ENCODE data around the gene DARS1.

The DARS1 gene

GRCh38 chr2:135999899-136000298 lies 14.5 kb upstream of the DARS1 start:
- H3K36me3 ChIP-seq (ENCODE audit: control insufficient read depth in 1 of 2, insufficient read depth in 2 of 2, low read length in 2 of 2): no peaks in the 10 kb centered on the region
- no peak overlapping the region for H3K4me3 ChIP-seq (ENCODE audit: low read depth in 1 of 2, low read length in 2 of 2)
- H3K9me3 ChIP-seq (ENCODE audit: control insufficient read depth in 1 of 2, low read length in 2 of 2): no peaks in the 10 kb centered on the region
- H3K27me3 ChIP-seq (ENCODE audit: low read depth, low read length): no peaks in the 10 kb centered on the region
- peaks cover 0 to 8% of the 10 kb centered on the region in 2 donors for H3K4me1 ChIP-seq (ENCODE audit: control insufficient read depth in 1 of 2, insufficient read depth in 2 of 2, low read length in 2 of 2)
- peak overlapping the region; percentile 4 for H3K27ac ChIP-seq (ENCODE audit: low read length)

- no peak overlapping the region for H3K27ac ChIP-seq (ENCODE audit: low read length)
- H3K9me3 ChIP-seq (ENCODE audit: control insufficient read depth in 1 of 2, low read length in 2 of 2): no peaks in the 10 kb centered on the region
- H3K27me3 ChIP-seq (ENCODE audit: low read depth, low read length): no peaks in the 10 kb centered on the region
- no peaks in the 10 kb centered on the region for H3K36me3 ChIP-seq (ENCODE audit: control insufficient read depth in 1 of 2, insufficient read depth in 2 of 2, low read length in 2 of 2)
- peaks cover 0 to 8% of the 10 kb centered on the region in 2 donors for H3K4me1 ChIP-seq (ENCODE audit: control insufficient read depth in 1 of 2, insufficient read depth in 2 of 2, low read length in 2 of 2)
- no peak overlapping the region for H3K4me3 ChIP-seq (ENCODE audit: low read depth in 1 of 2, low read length in 2 of 2)
Measured at GRCh38 chr2:135998879-135999278, 13.5 kb upstream of the DARS1 start.

- Histone ChIP-seq H3K27me3 (ENCODE audit: low read depth, low read length) (no peaks in the 10 kb centered on the region), H3K4me1 (ENCODE audit: control insufficient read depth in 1 of 2, insufficient read depth in 2 of 2, low read length in 2 of 2) (peaks cover 0 to 8% of the 10 kb centered on the region in 2 donors), H3K27ac (ENCODE audit: low read length) (no peak overlapping the region), H3K4me3 (ENCODE audit: low read depth in 1 of 2, low read length in 2 of 2) (no peak overlapping the region), H3K9me3 (ENCODE audit: control insufficient read depth in 1 of 2, low read length in 2 of 2) (no peaks in the 10 kb centered on the region), H3K36me3 (ENCODE audit: control insufficient read depth in 1 of 2, insufficient read depth in 2 of 2, low read length in 2 of 2) (no peaks in the 10 kb centered on the region)
Measured at GRCh38 chr2:135997380-135997779, 12.0 kb upstream of the DARS1 start.

GRCh38 chr2:135996304-135996703 lies 10.9 kb upstream of the DARS1 start:
- Histone ChIP-seq H3K4me1 (ENCODE audit: control insufficient read depth in 1 of 2, insufficient read depth in 2 of 2, low read length in 2 of 2) (peaks cover 0 to 8% of the 10 kb centered on the region in 2 donors), H3K27me3 (ENCODE audit: low read depth, low read length) (no peaks in the 10 kb centered on the region), H3K9me3 (ENCODE audit: control insufficient read depth in 1 of 2, low read length in 2 of 2) (no peaks in the 10 kb centered on the region), H3K4me3 (ENCODE audit: low read depth in 1 of 2, low read length in 2 of 2) (no peak overlapping the region), H3K36me3 (ENCODE audit: control insufficient read depth in 1 of 2, insufficient read depth in 2 of 2, low read length in 2 of 2) (no peaks in the 10 kb centered on the region), H3K27ac (ENCODE audit: low read length) (no peak overlapping the region)

DNA sequence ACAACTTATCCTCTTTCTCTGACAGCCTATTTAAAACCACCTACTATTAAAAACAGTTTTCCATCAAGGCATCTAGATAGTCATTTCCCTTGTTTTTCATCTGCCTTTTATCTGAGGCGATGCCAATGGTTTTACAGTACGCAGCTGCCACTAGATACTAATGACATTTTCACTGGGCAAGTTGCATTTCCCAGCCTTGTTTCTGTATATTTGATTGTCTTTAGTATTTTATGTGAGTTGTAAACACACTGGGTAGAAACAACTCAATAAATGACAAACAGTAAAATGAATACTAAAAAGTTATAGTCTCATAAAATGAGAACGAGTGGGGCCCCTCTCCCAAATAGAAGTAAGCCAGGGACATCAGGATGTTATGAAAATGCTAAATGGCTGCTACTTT lies 8.9 kb upstream of the DARS1 start:
- Histone ChIP-seq H3K27ac (ENCODE audit: low read length) (no peak overlapping the region), H3K9me3 (ENCODE audit: control insufficient read depth in 1 of 2, low read length in 2 of 2) (no peaks in the 10 kb centered on the region), H3K36me3 (ENCODE audit: control insufficient read depth in 1 of 2, insufficient read depth in 2 of 2, low read length in 2 of 2) (no peaks in the 10 kb centered on the region), H3K4me1 (ENCODE audit: control insufficient read depth in 1 of 2, insufficient read depth in 2 of 2, low read length in 2 of 2) (peaks cover 0 to 3% of the 10 kb centered on the region in 2 donors), H3K27me3 (ENCODE audit: low read depth, low read length) (no peaks in the 10 kb centered on the region), H3K4me3 (ENCODE audit: low read depth in 1 of 2, low read length in 2 of 2) (no peak overlapping the region)

GRCh38 chr2:135993421-135993820 lies 8.0 kb upstream of the DARS1 start:
- Histone ChIP-seq H3K36me3 (ENCODE audit: control insufficient read depth in 1 of 2, insufficient read depth in 2 of 2, low read length in 2 of 2) (no peaks in the 10 kb centered on the region), H3K27me3 (ENCODE audit: low read depth, low read length) (no peaks in the 10 kb centered on the region), H3K27ac (ENCODE audit: low read length) (no peak overlapping the region), H3K4me3 (ENCODE audit: low read depth in 1 of 2, low read length in 2 of 2) (no peak overlapping the region), H3K4me1 (ENCODE audit: control insufficient read depth in 1 of 2, insufficient read depth in 2 of 2, low read length in 2 of 2) (peaks cover 0 to 3% of the 10 kb centered on the region in 2 donors), H3K9me3 (ENCODE audit: control insufficient read depth in 1 of 2, low read length in 2 of 2) (no peaks in the 10 kb centered on the region)

DNA sequence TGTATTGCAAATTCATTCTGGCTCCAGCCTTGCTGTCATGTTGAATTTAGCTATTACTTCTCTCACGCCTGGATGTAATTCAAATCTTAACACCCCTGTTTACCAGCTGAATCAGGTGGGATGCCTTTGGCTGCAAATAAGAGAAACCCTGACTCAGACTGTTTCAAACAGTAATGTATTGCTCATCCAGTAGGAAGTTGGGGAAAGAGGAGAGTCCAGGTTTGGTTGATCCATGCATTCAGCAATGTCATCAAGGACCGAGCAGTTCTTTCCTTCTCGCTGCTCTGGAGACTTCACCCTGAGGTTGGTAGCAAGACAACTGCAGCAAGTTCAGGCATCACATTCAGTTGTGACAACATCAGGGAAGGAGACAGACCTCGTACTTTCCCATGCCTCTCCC lies 6.4 kb upstream of the DARS1 start:
- Histone ChIP-seq H3K27ac (ENCODE audit: low read length) (no peak overlapping the region), H3K4me1 (ENCODE audit: control insufficient read depth in 1 of 2, insufficient read depth in 2 of 2, low read length in 2 of 2) (no peaks in the 10 kb centered on the region), H3K36me3 (ENCODE audit: control insufficient read depth in 1 of 2, insufficient read depth in 2 of 2, low read length in 2 of 2) (no peaks in the 10 kb centered on the region), H3K9me3 (ENCODE audit: control insufficient read depth in 1 of 2, low read length in 2 of 2) (no peaks in the 10 kb centered on the region), H3K4me3 (ENCODE audit: low read depth in 1 of 2, low read length in 2 of 2) (no peak overlapping the region), H3K27me3 (ENCODE audit: low read depth, low read length) (no peaks in the 10 kb centered on the region)

DNA sequence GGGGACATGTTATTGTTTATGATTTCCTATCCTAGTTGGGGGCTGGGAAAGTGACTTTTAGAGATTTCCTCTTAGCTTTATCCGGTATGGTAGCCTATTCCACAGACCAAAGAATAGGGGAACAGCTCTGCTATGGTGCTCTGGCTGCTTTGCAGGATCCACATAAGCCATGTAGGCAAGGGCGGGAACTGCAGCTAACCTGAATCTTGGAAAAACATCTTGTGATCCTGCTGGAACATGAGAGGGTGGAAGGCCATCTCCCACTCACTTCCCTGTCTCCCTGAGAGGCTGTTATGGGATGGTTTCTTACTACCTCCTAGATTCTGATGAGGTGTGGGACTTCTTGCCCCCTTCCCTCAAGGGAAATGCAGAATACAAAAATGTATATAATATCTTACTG lies 2.0 kb upstream of the DARS1 start:
- peaks cover 0 to 7% of the 10 kb centered on the region in 2 donors for H3K36me3 ChIP-seq (ENCODE audit: control insufficient read depth in 1 of 2, insufficient read depth in 2 of 2, low read length in 2 of 2)
- no peak overlapping the region for H3K4me3 ChIP-seq (ENCODE audit: low read depth in 1 of 2, low read length in 2 of 2)
- H3K4me1 ChIP-seq (ENCODE audit: control insufficient read depth in 1 of 2, insufficient read depth in 2 of 2, low read length in 2 of 2): peaks cover 7 to 12% of the 10 kb centered on the region in 2 donors
- no peaks in the 10 kb centered on the region for H3K9me3 ChIP-seq (ENCODE audit: control insufficient read depth in 1 of 2, low read length in 2 of 2)
- H3K27ac ChIP-seq (ENCODE audit: low read length): no peak overlapping the region
- H3K27me3 ChIP-seq (ENCODE audit: low read depth, low read length): no peaks in the 10 kb centered on the region

DNA sequence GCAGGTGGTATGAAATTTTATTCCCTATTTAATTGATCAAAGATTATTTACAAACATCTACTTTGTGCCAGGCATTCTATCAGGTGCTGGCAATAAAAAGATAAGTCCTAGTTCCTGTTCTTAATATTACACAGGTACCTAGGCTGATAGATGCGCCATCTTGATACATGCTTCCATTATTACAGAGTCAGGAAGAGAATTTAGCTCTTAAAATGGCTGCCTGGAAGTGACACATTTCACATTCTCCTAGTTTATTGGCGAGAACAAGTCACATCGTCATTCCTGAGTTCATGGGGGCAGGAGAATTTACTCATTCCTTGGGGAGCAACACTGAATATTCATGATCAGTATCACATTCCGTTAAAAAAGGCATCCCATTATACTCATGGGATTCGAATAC lies 1.1 kb upstream of the DARS1 start:
- Histone ChIP-seq H3K27me3 (ENCODE audit: low read depth, low read length) (no peaks in the 10 kb centered on the region), H3K36me3 (ENCODE audit: control insufficient read depth in 1 of 2, insufficient read depth in 2 of 2, low read length in 2 of 2) (peaks cover 4 to 7% of the 10 kb centered on the region in 2 donors), H3K4me3 (ENCODE audit: low read depth in 1 of 2, low read length in 2 of 2) (no peak overlapping the region), H3K4me1 (ENCODE audit: control insufficient read depth in 1 of 2, insufficient read depth in 2 of 2, low read length in 2 of 2) (peaks cover 7 to 12% of the 10 kb centered on the region in 2 donors), H3K27ac (ENCODE audit: low read length) (no peak overlapping the region), H3K9me3 (ENCODE audit: control insufficient read depth in 1 of 2, low read length in 2 of 2) (no peaks in the 10 kb centered on the region)

GRCh38 chr2:135985826-135986393 lies 484 bp upstream of the DARS1 start:
- H3K27ac ChIP-seq (ENCODE audit: low read length): peak overlapping the region; percentile 90
- H3K4me1 ChIP-seq (ENCODE audit: control insufficient read depth in 1 of 2, insufficient read depth in 2 of 2, low read length in 2 of 2): peaks cover 7 to 15% of the 10 kb centered on the region in 2 donors
- no peaks in the 10 kb centered on the region for H3K9me3 ChIP-seq (ENCODE audit: control insufficient read depth in 1 of 2, low read length in 2 of 2)
- H3K27me3 ChIP-seq (ENCODE audit: low read depth, low read length): no peaks in the 10 kb centered on the region
- peaks cover 4 to 7% of the 10 kb centered on the region in 2 donors for H3K36me3 ChIP-seq (ENCODE audit: control insufficient read depth in 1 of 2, insufficient read depth in 2 of 2, low read length in 2 of 2)
- peak overlapping the region; percentile 82 to 96 for H3K4me3 ChIP-seq (ENCODE audit: low read depth in 1 of 2, low read length in 2 of 2)

DNA sequence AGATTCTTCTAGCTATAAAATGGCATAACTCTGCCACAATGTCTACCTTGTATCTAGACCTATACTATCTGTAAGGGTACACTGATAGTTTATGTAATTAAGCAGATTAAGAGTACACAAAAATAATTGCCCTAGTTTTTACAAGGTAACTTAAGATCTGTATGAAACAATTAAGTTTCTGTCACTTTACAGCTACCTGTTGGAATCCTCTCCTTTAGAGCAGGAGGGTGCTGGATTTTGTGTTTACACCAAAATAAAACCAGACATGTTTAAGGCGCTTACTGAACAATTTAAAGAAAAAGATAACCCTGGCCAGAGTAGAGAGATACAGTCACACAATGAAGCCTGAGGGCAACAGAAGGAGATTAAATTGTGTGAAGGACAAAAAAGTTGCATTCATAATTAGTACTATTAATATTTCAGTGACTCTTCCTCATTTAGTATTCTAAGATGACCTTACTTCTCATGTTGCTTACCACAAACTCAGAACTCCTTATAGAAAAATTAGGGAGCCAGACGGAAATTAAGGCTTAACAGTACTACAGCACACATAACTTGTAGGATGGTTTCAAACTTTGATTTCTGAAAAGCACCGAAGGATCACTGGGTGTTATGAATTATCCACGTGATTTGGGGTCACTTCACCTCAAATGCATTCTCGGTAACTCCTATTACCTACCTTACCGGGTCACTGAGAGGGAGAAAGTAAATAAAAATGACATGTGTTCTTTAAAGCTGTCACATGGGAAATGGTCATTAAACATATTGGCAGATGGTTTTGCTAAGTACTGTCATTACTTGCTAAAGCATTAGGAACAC lies 1.0 kb downstream of the DARS1 start:
- H3K9me3 ChIP-seq (ENCODE audit: control insufficient read depth in 1 of 2, low read length in 2 of 2): no peaks in the 10 kb centered on the region
- H3K4me3 ChIP-seq (ENCODE audit: low read depth in 1 of 2, low read length in 2 of 2): peak overlapping the region; percentile 82 to 96
- peaks cover 7 to 30% of the 10 kb centered on the region in 2 donors for H3K4me1 ChIP-seq (ENCODE audit: control insufficient read depth in 1 of 2, insufficient read depth in 2 of 2, low read length in 2 of 2)
- H3K27ac ChIP-seq (ENCODE audit: low read length): peak overlapping the region; percentile 90
- H3K27me3 ChIP-seq (ENCODE audit: low read depth, low read length): no peaks in the 10 kb centered on the region
- H3K36me3 ChIP-seq (ENCODE audit: control insufficient read depth in 1 of 2, insufficient read depth in 2 of 2, low read length in 2 of 2): peaks cover 4 to 7% of the 10 kb centered on the region in 2 donors

Measured in muscle layer of duodenum (tissue), 2 donors.